HUDEP-2 (cell line): ENCODE measurements around the gene STX16.

ENCODE experiments used
- DNase-seq, 76 experiments: peaks; one replicate each; lab custom pipeline; 2025; ENCODE audit not compliant: unreplicated experiment in 76 of 76; lab: John Stamatoyannopoulos, UW

Gene STX16

DNA sequence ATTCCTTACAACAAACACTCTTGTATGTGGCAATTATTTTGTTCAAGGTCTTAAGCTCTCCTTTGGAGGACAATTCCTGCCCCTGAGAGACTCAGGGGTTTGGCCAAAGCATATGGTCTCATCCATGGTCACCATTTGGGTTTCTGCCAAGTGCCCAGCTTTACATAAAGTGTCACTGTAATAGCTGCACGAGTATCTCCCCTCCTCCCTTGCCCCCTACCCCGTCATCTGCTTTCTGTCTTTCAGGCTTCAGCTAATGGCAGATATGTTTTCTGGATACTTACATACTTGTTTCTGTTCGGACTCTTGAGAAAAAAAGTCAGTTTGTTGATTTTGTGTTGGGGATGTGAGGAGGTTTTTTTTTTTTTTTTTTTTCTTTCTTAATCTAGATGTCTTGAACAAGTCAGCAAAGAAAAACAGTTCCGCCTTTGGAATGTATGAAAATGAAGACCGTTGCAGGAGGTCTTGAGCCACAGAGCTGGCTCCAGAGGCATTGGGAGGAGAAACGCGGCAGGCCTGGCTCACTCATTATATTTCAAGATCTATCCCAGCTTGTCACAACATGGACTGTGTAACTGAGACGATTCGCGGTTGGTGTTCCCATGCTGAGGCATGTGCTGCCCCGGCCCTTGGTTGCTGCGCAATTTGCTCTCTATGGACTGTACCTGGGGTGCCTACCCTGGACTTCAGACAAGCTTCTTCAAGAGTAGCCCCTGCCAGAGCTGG, 32.6 kb upstream of the STX16 start:
- no peak for DNase-seq

DNA sequence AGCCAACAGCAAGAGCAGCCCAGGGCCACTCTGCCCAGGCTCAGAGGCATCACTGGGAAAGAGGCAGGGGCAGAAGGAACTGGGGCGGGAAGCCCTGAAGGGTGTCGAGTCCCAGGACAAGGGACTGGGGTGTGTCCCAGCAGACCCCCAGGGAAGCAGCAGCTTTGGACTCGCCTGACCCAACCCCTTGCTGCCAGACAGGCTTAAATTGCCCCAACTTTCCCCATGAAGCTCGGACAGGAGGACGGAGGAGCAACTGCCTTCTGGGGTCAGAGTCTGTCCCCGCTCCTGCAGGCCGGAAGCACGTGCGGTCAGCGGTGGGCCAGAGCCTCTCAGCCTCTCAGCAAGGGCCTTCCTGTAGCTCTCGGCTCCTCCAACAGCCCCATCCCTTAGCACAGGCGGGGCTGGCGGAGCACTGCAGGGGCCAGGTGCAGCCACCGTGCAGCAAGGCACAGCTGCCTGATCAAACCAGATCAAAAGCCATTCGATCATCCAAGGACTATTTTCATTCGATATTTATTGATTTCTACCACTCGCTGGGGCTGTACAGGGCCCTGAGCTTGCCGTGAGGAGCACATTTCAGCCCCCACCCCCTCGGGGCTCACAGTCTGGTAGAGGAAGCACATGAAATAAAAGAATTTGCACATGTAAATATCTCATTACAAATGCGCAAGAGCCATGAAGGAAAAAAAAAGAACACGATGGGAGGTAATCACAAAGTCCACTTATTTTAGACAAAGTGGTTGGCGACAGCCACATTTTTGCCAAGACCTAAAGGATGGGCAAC, 31.8 kb upstream of the STX16 start:
- no peak for DNase-seq

DNA sequence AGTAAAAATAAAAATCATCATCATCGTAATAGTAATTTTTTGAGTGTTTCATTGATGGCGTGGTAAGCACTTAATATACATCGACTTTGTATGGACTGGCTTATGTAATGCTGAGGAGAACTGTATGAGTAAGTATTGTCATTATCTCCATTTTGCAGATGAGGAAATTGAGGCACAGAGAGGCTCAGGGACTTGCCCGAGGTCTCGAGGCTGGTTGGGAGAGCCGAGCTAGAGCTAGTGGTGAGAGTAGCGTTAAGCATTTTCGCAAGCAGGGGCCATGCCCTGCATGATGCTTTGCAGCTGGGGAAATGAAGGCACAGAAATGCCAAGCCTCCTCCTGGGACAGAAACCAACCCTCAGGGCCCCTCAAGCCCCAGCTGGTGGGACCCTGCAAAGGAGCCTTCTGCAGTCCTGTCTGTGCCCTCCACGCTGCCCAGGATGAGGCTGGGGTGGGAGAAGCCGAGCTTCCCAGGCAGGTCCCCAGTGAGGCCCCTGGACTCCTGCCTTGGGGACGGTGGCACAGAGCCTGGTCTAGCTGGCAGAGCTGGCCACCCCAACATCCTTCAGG, 31.1 kb upstream of the STX16 start:
- no peak for DNase-seq

DNA sequence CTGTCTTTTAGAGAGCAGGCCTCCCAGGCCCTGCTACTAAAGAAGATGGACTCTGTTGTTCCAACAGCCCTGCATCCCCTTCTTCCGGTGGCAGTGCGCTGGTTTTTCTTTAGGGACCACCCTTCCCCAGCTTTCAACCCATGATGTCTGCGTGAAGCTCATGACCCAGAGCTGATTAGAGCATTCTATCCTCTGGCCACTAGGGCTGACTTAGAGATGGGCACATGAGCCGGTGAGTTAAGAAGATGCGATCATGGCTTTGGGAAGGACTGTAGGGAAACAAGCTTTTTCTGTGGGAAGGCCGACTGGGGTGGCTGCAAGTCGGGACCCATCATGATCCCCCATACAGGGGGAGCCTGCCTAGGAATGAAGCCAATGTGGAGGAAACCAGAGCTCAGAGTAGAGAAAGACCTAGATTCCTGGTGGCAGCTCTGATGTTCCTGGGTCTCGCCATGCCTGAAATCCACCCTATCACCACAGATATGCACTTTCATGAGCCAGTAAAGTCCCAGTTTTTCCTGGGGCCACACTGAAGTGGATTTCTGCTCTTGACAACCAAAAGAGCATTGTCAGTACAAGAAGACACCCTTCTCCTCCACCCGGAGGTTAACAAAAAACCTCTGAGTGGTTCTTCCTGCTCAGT, 29.1 kb upstream of the STX16 start:
- DNase-seq = no peak

DNA sequence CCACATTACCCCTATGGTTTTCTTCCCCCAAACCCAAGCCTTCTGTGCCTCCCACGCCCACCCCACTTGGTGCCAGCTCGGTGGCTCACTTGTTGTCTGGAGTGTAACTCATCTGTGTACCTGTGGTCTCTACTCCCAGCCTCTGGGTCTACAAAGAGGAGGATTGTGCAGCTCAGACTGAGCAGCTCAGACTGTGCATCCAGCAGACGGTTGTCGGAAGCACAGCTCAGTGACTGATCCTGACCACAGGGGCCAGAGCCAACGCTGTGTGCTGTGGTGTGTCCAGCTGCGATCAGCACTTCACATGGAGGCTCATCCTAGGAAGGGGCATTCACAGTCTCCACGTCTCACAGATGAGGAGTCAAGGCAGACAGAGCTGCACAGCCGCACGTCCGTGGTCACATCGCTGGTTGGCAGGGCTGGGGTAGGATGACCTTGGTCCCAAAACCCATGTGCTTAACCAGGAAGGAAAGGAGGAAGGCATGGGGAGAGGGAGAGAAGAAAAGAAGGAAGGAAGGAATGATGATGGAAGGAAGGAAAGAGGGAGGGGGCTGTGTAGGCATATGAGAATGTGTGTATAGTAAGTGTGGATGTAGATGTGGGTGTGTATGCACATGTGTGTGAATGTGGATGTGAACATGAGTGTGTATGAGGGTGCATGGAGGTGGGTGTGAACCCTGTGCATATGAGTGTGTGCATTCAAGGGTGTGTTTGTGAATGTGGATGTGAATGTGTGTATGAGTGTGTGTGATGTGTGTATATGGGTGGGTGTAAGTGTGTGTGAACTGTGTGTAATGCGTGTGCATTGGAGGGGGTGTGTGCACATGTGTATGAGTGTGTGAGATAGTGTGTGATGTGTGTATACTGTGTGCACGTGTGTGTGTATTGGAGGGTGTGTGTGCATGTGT, 28.2 kb upstream of the STX16 start:
- DNase-seq = no peak

DNA sequence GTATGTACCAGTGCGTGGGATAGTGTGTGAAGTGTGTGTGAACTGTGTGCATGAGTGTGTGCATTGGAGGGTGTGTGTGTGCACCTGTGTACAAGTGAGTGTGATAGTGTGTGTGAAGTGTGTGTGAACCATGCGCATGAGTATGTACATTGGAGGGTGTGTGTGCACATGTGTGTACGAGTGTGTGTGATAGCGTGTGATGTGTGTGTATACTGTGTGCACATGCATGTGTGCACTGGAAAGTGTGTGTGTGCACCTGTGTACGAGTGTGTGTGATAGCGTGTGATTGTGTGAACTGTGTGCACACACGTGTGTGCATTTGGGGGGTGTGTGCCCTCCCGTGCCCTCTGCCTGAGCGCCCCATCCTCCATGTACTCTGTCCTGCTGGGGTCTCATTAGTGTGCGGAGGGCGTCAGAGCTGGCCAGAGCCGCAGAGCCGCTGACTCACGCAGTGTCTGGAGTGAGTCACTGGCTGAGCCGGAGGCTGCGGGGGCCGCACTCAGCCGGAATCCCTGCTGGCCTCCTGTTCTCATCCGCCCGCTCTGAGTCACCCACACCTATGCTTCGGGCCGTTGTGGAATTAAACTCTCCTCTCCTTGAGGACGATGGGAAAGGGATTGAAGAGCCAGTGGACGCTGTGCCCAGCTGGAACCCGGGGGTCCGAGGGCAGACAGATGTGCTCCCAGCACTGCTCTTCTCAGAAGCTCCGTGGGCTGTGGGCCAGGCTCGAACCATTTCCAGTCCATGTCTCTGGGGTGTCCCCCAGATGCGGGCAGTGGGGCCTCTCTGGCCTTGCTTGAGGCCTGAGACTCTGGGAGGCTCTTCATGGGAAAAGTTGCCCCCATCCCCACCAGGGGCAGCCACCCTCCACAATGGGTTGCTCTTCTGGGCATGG, 27.3 kb upstream of the STX16 start:
- DNase-seq = peak in 1 of 76 experiments; percentile 33

DNA sequence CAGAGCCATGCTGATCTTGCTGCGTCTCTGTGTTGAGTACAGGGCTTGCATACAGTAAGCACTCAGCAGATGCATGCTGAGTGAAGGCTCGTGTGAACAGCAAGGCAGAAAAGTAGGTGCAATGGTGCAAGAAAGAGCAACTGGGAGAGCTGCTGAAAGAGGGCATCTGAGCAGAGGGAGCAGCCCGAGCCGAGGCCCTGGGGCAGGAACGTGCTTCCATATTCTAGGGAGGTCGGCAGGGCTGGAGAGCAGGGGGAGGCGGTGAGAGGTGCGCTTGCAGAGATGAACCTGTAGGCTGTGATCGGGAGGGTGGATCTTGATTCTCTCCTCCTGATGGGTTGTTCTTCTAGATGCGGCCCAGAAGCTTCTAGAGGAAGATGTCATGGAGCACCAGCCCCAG, 26.4 kb upstream of the STX16 start:
- no peak for DNase-seq

DNA sequence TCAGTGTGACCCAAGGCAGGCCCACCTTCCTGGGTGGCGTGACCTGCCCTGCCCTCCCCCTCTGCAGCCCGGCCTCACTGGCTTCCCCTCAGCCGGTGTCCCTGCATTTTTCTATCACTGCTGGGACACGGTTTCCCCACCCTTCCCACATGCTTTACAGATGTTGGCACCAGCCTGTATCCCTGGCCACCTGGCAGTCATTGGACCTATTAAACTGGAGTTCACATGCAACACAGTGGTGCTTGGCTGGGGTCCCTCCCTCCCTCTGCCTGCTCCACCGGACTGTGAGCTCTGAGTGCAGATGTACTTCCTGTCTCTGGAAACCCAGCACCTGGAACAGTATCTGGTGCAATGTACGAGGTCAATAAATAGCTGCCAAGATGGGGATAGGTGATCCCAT, 25.5 kb upstream of the STX16 start:
- DNase-seq = no peak

DNA sequence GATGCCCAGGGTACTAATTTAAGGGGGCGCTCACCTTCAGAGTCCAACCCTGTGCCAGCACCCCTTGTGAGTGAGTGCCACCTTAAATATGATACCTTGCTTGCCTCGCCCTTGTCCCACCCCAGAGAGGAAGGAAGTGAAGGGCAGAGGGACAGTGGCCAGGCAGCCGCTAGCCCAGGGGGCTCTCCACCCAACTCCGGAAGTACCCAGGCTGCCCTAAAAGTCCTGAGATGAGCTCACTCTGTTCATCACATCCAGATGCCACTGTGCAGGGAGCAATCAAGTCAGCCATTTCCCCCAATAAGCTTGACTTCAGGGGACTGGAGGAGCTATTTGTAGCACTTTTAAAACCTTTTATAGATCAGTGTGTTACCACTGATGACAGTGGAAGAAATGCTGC, 25.0 kb upstream of the STX16 start:
- DNase-seq = no peak

DNA sequence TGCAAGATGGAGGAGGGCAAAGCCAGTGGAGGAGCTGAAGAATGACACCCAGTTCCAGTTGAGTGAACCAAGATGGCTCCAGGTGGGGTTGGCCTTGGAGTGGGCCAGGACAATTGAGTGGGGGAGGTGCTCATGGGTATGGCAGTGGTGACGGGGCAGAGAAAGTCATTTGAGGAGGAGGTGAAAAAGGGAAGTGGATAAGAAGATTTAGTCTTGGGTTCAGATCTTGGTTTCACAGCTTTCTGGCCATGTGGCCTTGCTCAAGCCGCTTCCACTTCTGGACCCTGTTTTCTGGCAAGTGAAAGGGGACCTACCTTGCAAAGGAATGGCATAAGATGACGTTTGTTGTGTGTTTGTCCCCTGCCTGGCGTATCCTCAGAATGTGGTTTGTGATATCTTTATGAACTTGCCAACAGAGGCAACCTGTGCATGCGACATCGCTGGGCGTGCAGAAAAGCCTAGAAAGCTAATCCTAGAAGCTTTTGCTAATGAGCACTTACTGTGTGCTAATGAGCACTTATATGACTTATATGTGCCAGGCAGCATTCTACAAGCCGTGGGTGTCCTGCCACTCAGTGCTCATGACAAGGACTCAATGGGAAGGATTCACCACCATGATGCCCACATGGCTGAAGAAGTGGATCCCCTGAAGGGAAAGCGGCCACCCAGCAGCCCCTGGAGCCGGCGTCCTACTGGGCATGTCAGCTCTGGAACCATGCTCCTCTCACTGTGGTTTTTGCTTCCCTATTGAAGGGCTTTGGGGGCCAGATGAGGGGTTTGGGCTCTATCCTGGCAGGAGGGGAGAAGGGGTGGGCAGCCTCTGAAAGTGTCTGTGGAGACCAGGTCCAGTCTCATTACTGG, 23.6 kb upstream of the STX16 start:
- no peak for DNase-seq

DNA sequence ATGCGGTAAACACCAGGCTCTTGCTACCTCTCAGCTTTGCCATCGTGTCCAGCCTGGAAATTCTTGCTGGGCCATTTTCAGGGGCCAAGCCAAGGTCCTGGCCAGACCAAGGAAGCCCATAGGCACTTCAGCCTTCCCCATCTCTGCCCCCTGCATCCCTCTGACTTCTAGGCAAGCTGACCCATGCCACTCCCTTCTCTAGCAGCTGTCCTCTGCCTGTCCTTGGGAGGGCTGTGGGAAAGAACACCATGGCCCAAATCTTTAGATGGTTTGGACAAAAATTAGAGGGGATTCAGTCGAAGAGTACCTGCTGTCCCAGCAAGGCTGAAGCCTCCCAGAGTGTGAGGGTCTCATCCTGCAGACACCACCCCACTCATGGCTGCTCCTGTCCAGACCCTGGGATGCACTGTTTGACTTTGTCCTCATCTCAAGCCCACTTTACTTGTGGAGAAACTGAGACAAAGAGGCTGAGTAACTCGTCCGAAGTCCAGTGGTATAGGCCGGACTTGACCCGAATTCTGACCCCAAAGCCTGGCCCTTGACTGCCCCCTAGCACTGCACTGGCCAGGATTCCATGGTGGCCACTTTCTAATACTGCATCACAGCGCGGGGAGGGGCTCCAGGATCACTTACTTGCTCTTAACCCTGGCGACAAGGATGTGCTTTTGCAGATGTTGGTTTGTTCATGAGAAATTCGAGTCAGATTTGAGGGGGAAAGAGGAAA, 22.4 kb upstream of the STX16 start:
- DNase-seq = no peak

DNA sequence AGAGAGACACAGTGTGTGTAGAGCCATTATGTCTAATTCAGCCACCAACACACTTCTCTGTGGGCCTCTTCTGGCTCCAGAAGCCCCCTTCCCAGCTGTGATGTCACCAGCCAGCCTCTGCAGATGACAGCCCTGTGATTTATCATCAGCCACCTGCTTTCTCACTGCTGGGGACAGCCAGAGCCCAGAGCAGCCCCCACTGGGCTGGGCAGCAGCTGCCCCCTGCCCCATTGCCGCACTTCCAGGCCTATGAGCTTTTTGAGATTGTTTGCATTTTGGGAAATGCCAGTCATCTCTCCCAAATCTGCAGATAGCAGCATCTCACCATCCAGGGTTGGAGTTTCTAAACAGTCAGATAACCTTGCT, 21.9 kb upstream of the STX16 start:
- no peak for DNase-seq

DNA sequence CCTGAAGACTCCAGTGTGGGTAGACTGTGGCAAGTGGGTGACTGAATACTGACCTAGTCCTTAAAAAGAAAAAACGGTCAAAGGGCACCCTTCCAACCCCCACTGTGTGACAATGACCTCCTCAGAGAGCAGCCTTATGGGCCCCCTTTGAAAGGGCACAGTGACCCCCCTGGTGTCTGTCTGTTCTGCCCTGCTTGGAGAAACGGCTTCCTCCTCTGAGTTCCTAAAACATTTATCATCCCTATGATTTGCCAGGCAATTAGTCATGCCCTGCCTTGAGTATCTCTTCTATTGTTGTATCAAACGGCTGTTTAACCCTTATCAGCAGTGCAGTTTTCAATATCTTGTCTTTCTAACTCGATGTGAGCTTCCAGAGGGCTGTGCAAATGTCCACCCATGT, 21.0 kb upstream of the STX16 start:
- no peak for DNase-seq

DNA sequence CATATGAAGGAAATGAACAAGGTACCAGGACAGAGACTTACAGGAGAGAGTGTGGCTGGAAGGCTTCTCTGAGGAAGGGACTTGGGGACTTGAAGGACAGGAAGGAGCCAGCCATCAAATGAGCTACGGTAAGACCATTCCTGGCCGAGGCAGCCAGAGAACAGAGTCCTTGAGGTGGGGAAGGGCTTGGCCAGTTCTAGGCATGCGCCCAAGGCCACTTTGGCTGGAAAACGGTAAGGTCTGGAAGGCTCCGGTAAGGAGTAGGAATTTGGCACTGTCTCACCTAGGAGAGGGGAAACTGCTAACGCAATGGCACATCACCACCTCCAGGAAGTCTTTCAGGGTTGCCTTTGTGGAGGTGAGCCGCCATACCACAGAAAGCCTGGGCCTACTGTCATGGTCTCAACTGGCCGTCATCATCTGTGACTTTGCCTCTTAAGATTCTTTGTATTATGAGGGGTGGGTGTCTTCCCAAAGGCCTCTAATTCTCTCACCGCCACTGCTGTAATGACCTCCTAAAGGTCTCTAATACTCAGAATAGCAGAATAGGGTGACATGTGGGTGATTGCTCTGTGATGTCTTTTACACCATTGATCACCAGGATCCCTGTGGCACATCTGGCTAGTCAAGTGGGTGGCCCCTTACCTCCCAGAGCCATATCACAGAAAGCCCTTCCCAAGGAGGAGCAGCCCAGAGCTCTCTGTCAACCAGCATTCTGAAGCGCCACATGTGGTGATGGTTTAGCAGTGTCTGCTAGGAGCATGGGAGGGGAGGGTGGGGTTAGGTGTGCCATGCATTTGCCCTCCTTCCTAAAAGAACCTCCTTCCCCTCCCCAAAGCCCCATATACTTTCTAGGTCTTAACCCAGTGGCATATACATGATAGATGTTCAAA, 17.7 kb upstream of the STX16 start:
- DNase-seq = no peak

DNA sequence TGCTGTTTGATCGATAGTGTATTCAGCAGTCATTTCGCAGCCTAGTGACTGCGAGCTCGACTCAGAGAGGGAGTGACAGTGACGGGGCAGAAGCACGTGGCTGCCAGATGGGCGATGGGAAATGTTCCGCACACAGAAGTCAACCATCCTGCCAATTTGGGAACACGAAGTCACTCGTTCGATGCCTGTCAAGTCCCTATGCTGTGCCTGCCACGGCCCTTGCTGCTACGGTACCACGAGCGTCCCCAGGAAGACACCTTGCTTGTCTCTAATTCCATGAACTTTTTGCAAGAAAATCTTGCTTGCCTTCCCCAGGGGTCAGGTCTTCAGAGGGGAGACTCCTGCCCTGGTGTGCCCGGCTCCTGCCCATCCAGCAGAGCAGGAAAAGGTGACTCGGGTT, 17.0 kb upstream of the STX16 start:
- DNase-seq = no peak

DNA sequence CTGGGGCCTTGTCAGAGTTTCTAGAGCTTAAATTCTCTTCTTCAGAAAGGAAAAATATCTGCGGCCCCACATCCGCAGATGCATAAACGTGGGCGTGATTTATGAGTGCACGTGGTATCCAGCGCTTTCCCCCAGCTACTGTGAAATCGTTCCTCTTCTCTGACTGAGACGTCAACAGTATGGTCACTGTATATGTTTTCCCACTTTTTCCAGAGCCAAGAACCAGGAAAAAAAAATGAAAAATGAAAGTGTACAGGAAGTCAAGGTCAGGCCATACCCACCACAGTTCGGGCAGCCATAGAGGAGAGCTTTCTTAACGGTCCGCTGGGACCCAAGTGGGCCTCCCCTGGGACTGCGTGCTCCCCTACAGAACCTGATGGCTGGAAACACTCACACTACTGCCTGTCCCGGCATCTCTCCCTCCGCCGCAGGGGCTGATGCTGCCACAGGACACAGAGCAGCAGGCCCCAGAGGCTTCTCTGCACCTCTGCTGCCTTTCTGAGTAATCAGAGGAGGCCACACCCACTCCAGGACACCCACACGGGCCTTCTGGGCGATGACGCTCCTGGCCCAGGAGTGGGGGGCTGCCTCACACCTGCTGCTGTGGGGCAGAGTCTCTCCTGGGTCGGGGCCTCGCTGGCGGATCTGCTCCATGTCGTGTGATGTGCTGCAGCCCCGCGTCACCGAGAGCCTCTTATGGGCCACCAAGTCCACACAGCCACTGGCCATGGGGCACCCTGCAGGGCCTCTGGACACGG, 16.4 kb upstream of the STX16 start:
- no peak for DNase-seq
